HFFc6 (cell line): ENCODE results near the gene MAN2A1. TPM values are rescaled to one million over a fixed set of nuclear protein-coding genes. Genes with fewer than 3 reads are reported as not detected.

ENCODE experiments used
- DNase-seq: peaks from one replicate; pipeline ENCODE4 v3.0.0-alpha.2; 2018
- H3K27ac Mint-ChIP-seq: 2 replicates; pipeline ENCODE4 v1.8.0; 2020; ENCODE audit warnings: mild to moderate bottlenecking, mixed read lengths
- H3K27me3 Mint-ChIP-seq: 2 replicates; pipeline ENCODE4 v1.8.0; 2021; ENCODE audit warnings: mild to moderate bottlenecking, moderate library complexity, mixed read lengths; ENCODE audit not compliant: insufficient read depth
- H3K36me3 Mint-ChIP-seq: 2 replicates; pipeline ENCODE4 v1.8.0; 2021; ENCODE audit warnings: low read depth, mixed read lengths
- H3K4me1 Mint-ChIP-seq: 2 replicates; pipeline ENCODE4 v1.8.0; 2020; ENCODE audit warnings: low read depth, mixed read lengths
- H3K4me3 Mint-ChIP-seq: 2 replicates; pipeline ENCODE4 v1.8.0; 2020; ENCODE audit warnings: mild to moderate bottlenecking, moderate library complexity, mixed read lengths
- H3K9me3 Mint-ChIP-seq: 2 replicates; pipeline ENCODE4 v1.8.0; 2020; ENCODE audit warnings: mild to moderate bottlenecking, mixed read lengths
- total RNA-seq, 6 experiments: library from RNA; stranded (reverse); fragmentation: NEBNext Ultra II Directional; extraction: Animal tissue kit (Norgen Biotek cat#: 25700); gene quantifications; 2 replicates in 1 of 6; 3 replicates in 5 of 6; pipeline ENCODE4 v1.2.3, GENCODE V29; 2021
- TF ChIP-seq, protein P1 (sequence below): fragments of 200-600 bp; sonication (generic); IDR thresholded peaks from 2 replicates; pipeline ENCODE4 v1.5.0; 2021; ENCODE audit warnings: antibody characterized with exemption, mild to moderate bottlenecking

The MAN2A1 gene
- total RNA-seq, 6 experiments from 2014 or later, result 29.1 to 47.7 (median 39.0) TPM

- Mint-ChIP-seq H3K4me3 (no peak overlapping the region), H3K36me3 (peaks cover 18% of the 10 kb centered on the region), H3K27me3 (peaks cover 2% of the 10 kb centered on the region), H3K4me1 (peaks cover 54% of the 10 kb centered on the region), H3K9me3 (no peaks in the 10 kb centered on the region), H3K27ac (no peak overlapping the region)
- TF ChIP-seq, protein P1, sequence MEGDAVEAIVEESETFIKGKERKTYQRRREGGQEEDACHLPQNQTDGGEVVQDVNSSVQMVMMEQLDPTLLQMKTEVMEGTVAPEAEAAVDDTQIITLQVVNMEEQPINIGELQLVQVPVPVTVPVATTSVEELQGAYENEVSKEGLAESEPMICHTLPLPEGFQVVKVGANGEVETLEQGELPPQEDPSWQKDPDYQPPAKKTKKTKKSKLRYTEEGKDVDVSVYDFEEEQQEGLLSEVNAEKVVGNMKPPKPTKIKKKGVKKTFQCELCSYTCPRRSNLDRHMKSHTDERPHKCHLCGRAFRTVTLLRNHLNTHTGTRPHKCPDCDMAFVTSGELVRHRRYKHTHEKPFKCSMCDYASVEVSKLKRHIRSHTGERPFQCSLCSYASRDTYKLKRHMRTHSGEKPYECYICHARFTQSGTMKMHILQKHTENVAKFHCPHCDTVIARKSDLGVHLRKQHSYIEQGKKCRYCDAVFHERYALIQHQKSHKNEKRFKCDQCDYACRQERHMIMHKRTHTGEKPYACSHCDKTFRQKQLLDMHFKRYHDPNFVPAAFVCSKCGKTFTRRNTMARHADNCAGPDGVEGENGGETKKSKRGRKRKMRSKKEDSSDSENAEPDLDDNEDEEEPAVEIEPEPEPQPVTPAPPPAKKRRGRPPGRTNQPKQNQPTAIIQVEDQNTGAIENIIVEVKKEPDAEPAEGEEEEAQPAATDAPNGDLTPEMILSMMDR, result no peak
- no peak for DNase-seq
Observed at GRCh38 chr5:109868737-109869136, 179.0 kb downstream of the MAN2A1 start.

GRCh38 chr5:109873687-109874086, 184.0 kb downstream of the MAN2A1 start:
- peaks cover 5% of the 10 kb centered on the region for H3K27me3 Mint-ChIP-seq
- no peak for DNase-seq
- H3K27ac Mint-ChIP-seq, result no peak overlapping the region
- TF ChIP-seq, protein P1, result no peak
- H3K36me3 Mint-ChIP-seq, result 0 out of 2 replicates have a peak, but pooled peaks cover 4% of the 10 kb centered on the region
- peaks cover 42% of the 10 kb centered on the region for H3K4me1 Mint-ChIP-seq
- H3K4me3 Mint-ChIP-seq, result no peak overlapping the region
- H3K9me3 Mint-ChIP-seq, result no peaks in the 10 kb centered on the region

- no peaks in the 10 kb centered on the region for H3K9me3 Mint-ChIP-seq
- no peak overlapping the region for H3K27ac Mint-ChIP-seq
Observed at GRCh38 chr5:109874108-109874507, 184.4 kb downstream of the MAN2A1 start.

GRCh38 chr5:109876030-109876725, 186.5 kb downstream of the MAN2A1 start:
- Mint-ChIP-seq H3K36me3 (no peaks in the 10 kb centered on the region), H3K27me3 (peaks cover 5% of the 10 kb centered on the region), H3K27ac (no peak overlapping the region), H3K9me3 (no peaks in the 10 kb centered on the region), H3K4me3 (no peak overlapping the region), H3K4me1 (peaks cover 37% of the 10 kb centered on the region)
- TF ChIP-seq, protein P1, result no peak
- no peak for DNase-seq

More at GRCh38 chr5:109874108-109874507, 184.4 kb downstream of the MAN2A1 start:
- 0 out of 2 replicates have a peak, but pooled peaks cover 4% of the 10 kb centered on the region for H3K36me3 Mint-ChIP-seq
- DNase-seq, result no peak
- TF ChIP-seq, protein P1, result no peak
- H3K27me3 Mint-ChIP-seq, result peaks cover 5% of the 10 kb centered on the region
- H3K4me3 Mint-ChIP-seq, result no peak overlapping the region
- peaks cover 41% of the 10 kb centered on the region for H3K4me1 Mint-ChIP-seq

DNA sequence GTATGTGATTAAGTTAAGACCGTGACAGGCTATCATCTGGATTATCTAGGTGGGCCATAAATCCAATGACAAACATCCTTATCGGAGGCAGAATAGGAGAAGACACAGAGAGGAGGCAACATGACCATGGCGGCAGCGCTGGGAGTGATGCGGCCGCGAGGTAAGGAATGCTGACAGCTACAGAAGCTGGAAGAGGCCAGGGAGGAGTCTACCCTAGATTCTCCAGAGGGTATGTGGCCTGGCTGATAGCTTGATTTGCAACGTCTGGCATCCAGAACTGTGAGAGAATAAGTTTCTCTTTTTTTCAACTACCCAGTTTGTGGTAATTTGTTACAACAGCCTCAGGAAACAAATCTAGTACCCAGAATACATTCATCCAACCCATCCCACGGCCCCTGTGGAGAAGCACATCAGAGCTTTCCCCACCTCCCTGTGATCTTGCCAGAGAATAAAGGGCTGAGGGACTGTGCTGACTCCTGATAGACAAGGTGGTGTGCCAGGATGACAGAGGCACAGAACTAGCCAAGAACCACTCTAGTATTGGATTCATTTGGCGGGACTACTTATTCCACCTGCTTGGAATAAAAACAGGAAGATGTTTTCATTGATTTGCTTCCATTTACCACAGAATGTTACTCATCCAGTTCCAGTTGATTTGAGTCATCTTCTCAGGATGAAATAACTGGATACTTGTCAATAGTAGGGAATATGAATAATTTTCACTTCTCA, 187.4 kb downstream of the MAN2A1 start:
- H3K27me3 Mint-ChIP-seq, result peaks cover 5% of the 10 kb centered on the region
- DNase-seq, result peak; percentile 25
- H3K4me1 Mint-ChIP-seq, result peaks cover 37% of the 10 kb centered on the region
- peak overlapping the region; percentile 16; the same call in 1 of the 2 replicates for H3K27ac Mint-ChIP-seq
- no peaks in the 10 kb centered on the region for H3K36me3 Mint-ChIP-seq
- H3K9me3 Mint-ChIP-seq, result no peaks in the 10 kb centered on the region
- TF ChIP-seq, protein P1, result no peak
- H3K4me3 Mint-ChIP-seq, result peak overlapping the region; percentile 55
